Upper lobe of left lung (tissue), 4 donors: ENCODE results near the gene WDR49.

Experiments used
- CTCF ChIP-seq, 6 experiments: fragments of 450-650 bp in 4 of 6; fragments of 200-600 bp in 2 of 6; sonication (generic) in 2 of 6; IDR thresholded peaks; one replicate each; pipeline ENCODE4 v1.5.1; 2016 to 2019; ENCODE audit warnings: antibody characterized with exemption in 6 of 6
- EP300 ChIP-seq, 4 donors: sonication (generic); formaldehyde crosslinking; IDR thresholded peaks; one replicate each; pipeline ENCODE4 v1.5.1; 2017; ENCODE audit warnings: antibody characterized with exemption in 4 of 4, control low read depth in 2 of 4
- POLR2A ChIP-seq, 4 donors: fragments of 450-650 bp; IDR thresholded peaks; one replicate each; pipeline ENCODE4 v1.5.1; 2016 to 2017; ENCODE audit warnings: antibody characterized with exemption in 4 of 4, mild to moderate bottlenecking in 2 of 4
- POLR2AphosphoS5 ChIP-seq, 2 donors: sonication (generic); formaldehyde crosslinking; IDR thresholded peaks; one replicate each; pipeline ENCODE4 v1.5.1; 2017; ENCODE audit warnings: antibody characterized with exemption in 2 of 2

GRCh38 chr3:167480748-167481147 lies 173.0 kb downstream of the WDR49 start:
- TF ChIP-seq EP300 (IDR thresholded peaks at IDR 0.05) (no peak), CTCF (IDR thresholded peaks at IDR 0.05) (no peak), POLR2AphosphoS5 (IDR thresholded peaks at IDR 0.05) (no peak), POLR2A (IDR thresholded peaks at IDR 0.05) (no peak)
